Chondrocyte (in vitro differentiated cells): Measurements from ENCODE around the gene RCC2. TPM values are rescaled to one million over a fixed set of nuclear protein-coding genes. Genes with fewer than 3 reads are reported as not detected.

ENCODE experiments used
- DNase-seq: peaks from one replicate; pipeline ENCODE4 v3.0.0; 2021; ENCODE audit warnings: mixed read lengths, low spot score
- H3K27ac Mint-ChIP-seq: one replicate; pipeline ENCODE4 v1.8.0; 2021; ENCODE audit warnings: mild to moderate bottlenecking, moderate library complexity, mixed read lengths; ENCODE audit not compliant: unreplicated experiment
- H3K27me3 Mint-ChIP-seq: 2 replicates; pipeline ENCODE4 v1.8.0; 2021; ENCODE audit warnings: low read depth, mixed read lengths
- H3K36me3 Mint-ChIP-seq: 2 replicates; pipeline ENCODE4 v1.8.0; 2021; ENCODE audit warnings: low read depth, mixed read lengths
- H3K4me1 Mint-ChIP-seq: 2 replicates; pipeline ENCODE4 v1.8.0; 2021; ENCODE audit warnings: low read depth, mild to moderate bottlenecking, mixed read lengths
- H3K4me3 Mint-ChIP-seq: one replicate; pipeline ENCODE4 v1.8.0; 2021; ENCODE audit warnings: mild to moderate bottlenecking, moderate library complexity, mixed read lengths; ENCODE audit not compliant: unreplicated experiment
- H3K9me3 Mint-ChIP-seq: 2 replicates; pipeline ENCODE4 v1.8.0; 2021; ENCODE audit warnings: low read depth, mixed read lengths
- total RNA-seq: library from RNA; stranded (reverse); gene quantifications from 3 replicates; pipeline ENCODE4 v1.2.1, GENCODE V29; 2021
- TF ChIP-seq, protein P1 (sequence below): fragments of 200-600 bp; sonication (generic); IDR thresholded peaks from 2 replicates; pipeline ENCODE4 v1.5.0; 2021; ENCODE audit warnings: antibody characterized with exemption, mild to moderate bottlenecking, moderate library complexity

The RCC2 gene
- total RNA-seq, 1 donor from 2014 or later = 90.0 TPM

- Mint-ChIP-seq H3K9me3 (no peaks in the 10 kb centered on the region), H3K27me3 (no peaks in the 10 kb centered on the region), H3K4me3 (no peak overlapping the region), H3K36me3 (peaks cover 43% of the 10 kb centered on the region), H3K4me1 (peaks cover 11% of the 10 kb centered on the region), H3K27ac (no peak overlapping the region)
- DNase-seq = no peak
- TF ChIP-seq, protein P1, sequence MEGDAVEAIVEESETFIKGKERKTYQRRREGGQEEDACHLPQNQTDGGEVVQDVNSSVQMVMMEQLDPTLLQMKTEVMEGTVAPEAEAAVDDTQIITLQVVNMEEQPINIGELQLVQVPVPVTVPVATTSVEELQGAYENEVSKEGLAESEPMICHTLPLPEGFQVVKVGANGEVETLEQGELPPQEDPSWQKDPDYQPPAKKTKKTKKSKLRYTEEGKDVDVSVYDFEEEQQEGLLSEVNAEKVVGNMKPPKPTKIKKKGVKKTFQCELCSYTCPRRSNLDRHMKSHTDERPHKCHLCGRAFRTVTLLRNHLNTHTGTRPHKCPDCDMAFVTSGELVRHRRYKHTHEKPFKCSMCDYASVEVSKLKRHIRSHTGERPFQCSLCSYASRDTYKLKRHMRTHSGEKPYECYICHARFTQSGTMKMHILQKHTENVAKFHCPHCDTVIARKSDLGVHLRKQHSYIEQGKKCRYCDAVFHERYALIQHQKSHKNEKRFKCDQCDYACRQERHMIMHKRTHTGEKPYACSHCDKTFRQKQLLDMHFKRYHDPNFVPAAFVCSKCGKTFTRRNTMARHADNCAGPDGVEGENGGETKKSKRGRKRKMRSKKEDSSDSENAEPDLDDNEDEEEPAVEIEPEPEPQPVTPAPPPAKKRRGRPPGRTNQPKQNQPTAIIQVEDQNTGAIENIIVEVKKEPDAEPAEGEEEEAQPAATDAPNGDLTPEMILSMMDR = no peak
Observed at GRCh38 chr1:17423781-17424245, 15.7 kb downstream of the RCC2 start.

DNA sequence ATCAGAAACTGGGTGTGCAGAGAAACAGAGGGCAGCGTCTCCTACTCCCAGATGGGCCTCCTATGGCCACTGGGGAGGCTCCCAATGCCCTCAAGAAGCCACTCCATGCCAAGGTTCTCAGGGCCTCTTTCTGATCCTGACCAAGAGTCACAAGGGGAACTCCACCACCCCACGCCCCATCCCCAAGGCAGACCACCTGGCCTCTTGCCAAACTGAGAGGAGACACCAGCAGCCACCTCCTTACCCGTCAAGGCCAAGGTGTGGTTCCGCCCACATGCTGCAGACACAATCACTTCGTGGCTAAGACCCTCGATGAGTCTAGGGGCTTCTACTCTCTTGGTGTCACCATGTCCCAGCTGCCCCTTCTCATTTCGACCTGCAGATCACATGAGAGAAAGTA, 17.0 kb downstream of the RCC2 start:
- H3K27ac Mint-ChIP-seq = no peak overlapping the region
- no peaks in the 10 kb centered on the region for H3K27me3 Mint-ChIP-seq
- peaks cover 38% of the 10 kb centered on the region for H3K36me3 Mint-ChIP-seq
- no peaks in the 10 kb centered on the region for H3K9me3 Mint-ChIP-seq
- H3K4me1 Mint-ChIP-seq = peaks cover 11% of the 10 kb centered on the region
- no peak overlapping the region for H3K4me3 Mint-ChIP-seq
- no peak for DNase-seq
- TF ChIP-seq, protein P1 = no peak

DNA sequence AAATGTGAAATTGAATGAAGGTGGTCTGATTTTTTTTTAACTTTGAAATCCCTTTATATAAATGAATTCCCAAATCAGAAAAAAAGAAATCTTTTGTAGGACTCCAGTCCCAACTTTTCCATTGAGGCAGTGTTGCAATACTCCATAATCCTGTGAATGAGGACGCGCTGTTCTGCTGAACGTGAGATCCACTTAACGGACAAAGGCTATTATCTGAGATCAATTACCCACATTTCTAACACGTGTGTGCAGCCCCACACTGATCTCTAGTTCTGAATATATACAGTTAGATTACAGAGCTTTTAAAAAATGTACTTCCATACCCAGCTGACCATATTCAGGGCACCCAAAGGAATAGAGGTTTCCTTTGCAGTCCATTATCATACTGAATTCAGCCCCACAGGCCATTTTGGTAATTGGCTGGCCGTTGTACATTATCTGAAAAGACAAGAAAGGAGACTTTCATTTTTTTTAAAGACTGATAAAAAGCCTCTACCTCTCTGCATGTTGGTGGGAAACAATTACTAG, 19.0 kb downstream of the RCC2 start:
- Mint-ChIP-seq H3K36me3 (peaks cover 42% of the 10 kb centered on the region), H3K4me3 (no peak overlapping the region), H3K9me3 (no peaks in the 10 kb centered on the region), H3K27ac (no peak overlapping the region), H3K27me3 (no peaks in the 10 kb centered on the region), H3K4me1 (peaks cover 11% of the 10 kb centered on the region)
- DNase-seq = no peak
- TF ChIP-seq, protein P1 = no peak

DNA sequence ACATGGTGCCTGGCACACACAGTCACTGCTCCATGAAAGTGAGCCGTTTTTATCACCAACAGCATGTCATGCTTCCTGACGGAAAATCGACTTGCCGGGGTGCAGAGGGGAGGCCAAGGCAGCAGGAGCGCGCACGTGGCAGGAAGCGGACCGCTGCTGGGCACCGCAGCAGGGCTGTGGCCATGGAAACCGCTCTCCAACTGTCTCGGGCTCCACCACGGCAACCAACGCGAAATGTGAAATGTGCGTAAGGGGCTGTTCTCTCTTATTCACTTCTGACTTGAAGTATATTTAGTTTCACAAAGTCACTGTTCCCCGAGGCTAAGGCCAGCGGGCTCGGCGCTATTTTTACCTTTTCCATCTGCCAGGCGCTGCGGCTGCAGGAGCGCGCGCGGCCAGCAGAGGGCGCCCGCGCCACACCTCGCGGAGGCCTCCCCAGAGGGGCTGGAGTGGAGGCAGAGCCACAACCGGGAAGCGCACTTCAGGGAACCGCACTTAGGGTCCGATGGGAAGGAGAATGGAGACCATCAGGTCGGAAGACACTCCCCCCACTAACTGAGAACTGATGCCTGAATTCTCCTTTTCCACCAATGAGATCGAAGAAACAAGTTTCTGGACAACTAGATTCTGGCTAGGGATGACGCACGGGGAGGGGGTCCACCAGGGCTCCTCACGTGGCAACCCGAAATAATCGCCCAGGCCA, 19.7 kb downstream of the RCC2 start:
- Mint-ChIP-seq H3K27me3 (no peaks in the 10 kb centered on the region), H3K36me3 (peaks cover 39% of the 10 kb centered on the region), H3K27ac (no peak overlapping the region), H3K4me3 (no peak overlapping the region), H3K9me3 (no peaks in the 10 kb centered on the region), H3K4me1 (peaks cover 11% of the 10 kb centered on the region)
- TF ChIP-seq, protein P1 = peak; percentile 99
- no peak for DNase-seq

DNA sequence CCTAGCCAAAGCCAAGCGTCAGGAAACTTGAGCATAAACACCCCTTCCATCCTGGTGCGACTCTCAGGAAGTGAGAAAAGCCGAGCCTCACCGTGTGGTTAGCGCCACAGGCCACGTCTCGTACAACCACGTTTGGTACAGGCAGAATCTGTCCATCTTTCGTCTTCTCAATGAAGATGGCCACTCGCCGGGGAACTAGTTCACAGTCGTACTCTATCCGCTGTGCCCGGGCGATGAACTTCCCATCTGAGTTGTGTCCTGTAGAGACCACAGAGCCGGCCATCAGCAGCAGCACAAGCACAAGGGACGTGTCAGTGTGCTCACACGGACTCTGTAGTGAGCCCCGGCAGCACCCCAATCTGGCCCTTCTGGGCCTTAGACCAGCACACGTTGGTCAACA, 23.1 kb downstream of the RCC2 start:
- no peaks in the 10 kb centered on the region for H3K9me3 Mint-ChIP-seq
- DNase-seq = no peak
- peaks cover 11% of the 10 kb centered on the region for H3K4me1 Mint-ChIP-seq
- H3K27me3 Mint-ChIP-seq = no peaks in the 10 kb centered on the region
- H3K27ac Mint-ChIP-seq = no peak overlapping the region
- peaks cover 43% of the 10 kb centered on the region for H3K36me3 Mint-ChIP-seq
- TF ChIP-seq, protein P1 = no peak
- H3K4me3 Mint-ChIP-seq = no peak overlapping the region
